Breast epithelium (tissue), 3 donors: ENCODE results near the gene LYVE1.
"Not testable (repeated sequence)": the region's sequence is repeated elsewhere in the genome, so short reads cannot be mapped to it uniquely, and the experiment has no call there.

ENCODE experiments used
- CTCF ChIP-seq, 3 donors: fragments of 450-650 bp; IDR thresholded peaks; one replicate each; pipeline ENCODE4 v1.5.1; 2016 to 2017; ENCODE audit warnings: antibody characterized with exemption in 3 of 3, mild to moderate bottlenecking in 3 of 3, moderate library complexity in 3 of 3
- POLR2AphosphoS5 ChIP-seq, 3 donors: sonication (generic); formaldehyde crosslinking; IDR thresholded peaks; one replicate each; pipeline ENCODE4 v1.6.1; 2017; ENCODE audit warnings: antibody characterized with exemption in 3 of 3

DNA sequence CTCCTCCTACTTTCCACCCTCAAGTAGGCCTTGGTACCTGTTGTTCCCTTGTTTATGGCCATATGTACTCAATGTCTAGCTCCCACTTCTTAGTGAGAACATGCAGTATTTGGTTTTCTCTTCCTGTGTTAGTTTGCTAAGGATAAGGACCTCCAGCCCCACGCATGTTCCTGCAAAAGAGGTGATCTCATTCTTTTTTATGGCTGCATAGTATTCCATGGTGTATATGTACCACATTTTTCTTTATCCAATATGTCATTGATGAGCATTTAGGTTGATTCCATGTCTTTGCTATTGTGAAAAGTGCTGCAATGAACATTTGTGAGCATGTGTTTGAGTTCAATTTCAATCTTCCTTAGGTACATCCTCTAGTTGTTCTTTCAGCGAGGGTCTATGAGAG lies 27.4 kb upstream of the LYVE1 start:
- TF ChIP-seq POLR2AphosphoS5, CTCF (IDR thresholded peaks at IDR 0.05): not testable (repeated sequence)
